HG02798 (cell line): ENCODE results near the gene PNRC2.
"Not testable (repeated sequence)": the region's sequence is repeated elsewhere in the genome, so short reads cannot be mapped to it uniquely, and the experiment has no call there.

Source experiments
- ATAC-seq: cut with Tn5 transposase; IDR thresholded peaks from one replicate; pipeline ENCODE4 v1.9.1; 2021; ENCODE audit warnings: mild to moderate bottlenecking; ENCODE audit not compliant: unreplicated experiment, poor library complexity

Gene PNRC2

DNA sequence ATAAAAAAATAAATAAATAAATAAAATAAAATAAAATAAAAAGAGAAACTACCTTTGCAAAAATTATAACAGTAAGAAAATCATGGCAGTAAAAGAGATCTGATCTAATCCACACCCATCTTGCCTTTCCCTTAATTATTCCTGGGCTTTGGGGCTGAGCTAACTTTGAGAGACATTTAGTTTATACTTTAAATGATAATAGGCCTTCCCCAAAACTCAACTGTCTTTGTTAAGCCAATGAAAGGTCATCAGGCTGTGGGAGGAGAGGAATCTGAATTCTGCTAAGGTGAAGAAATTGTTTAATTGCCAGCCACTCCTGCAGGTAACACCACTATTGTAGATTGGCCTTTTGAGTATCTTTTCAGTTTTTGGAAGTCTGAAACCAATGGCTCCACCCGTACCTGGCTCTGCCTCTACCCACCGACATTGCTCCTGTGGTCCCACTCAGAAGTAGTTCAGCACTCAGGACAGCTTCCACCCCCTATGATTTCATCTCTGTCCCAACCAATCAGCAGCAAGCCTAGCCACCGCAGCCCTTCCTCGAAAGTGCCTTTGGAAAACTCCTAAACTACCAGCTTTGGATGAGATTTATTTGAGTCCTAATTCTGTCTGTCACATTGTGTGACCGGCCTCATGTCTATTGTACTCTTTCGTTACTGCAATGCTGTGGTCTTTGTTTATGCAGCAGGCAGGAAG is 23.0 kb upstream of the PNRC2 start:
- no peak for ATAC-seq

GRCh38 chr1:23947366-23947765 is 12.3 kb upstream of the PNRC2 start:
- no peak for ATAC-seq

GRCh38 chr1:23953020-23953419 is 6.6 kb upstream of the PNRC2 start:
- ATAC-seq = no peak

GRCh38 chr1:23957096-23957495 is 2.5 kb upstream of the PNRC2 start:
- no peak for ATAC-seq

GRCh38 chr1:23958040-23958809 is 1.4 kb upstream of the PNRC2 start:
- not testable (repeated sequence) for ATAC-seq

DNA sequence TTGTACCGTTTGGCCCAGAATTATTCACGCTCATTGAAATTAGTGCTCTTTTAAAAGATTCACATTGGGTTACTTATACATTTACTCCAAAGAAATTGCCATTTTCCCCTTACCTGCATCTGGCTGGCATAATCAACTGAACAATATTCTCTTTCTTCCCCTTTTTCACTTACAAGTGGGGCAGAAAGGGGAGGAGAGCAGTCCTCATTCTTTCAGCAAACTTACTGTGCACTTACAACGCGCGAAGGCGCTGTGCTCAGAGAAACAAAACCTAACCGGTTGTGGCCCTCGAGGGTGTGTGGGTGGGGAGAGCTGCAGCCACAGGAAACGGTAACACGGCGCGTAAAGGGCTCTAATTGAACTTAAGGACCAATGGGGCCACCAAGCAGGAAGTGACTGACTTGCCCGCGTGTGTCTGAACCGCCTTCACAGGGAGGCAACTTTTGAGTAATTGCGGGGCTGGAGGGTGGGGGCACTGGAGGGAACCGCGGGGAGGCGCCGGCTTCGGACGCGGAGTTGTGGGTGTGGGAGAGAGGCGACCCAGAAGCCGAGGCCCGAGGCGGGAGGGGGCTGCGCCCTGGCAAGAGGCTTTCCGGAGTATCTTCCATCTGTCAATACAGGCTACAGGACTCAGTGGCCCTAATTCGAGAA is 693 bp upstream of the PNRC2 start:
- peak; percentile 61 for ATAC-seq

DNA sequence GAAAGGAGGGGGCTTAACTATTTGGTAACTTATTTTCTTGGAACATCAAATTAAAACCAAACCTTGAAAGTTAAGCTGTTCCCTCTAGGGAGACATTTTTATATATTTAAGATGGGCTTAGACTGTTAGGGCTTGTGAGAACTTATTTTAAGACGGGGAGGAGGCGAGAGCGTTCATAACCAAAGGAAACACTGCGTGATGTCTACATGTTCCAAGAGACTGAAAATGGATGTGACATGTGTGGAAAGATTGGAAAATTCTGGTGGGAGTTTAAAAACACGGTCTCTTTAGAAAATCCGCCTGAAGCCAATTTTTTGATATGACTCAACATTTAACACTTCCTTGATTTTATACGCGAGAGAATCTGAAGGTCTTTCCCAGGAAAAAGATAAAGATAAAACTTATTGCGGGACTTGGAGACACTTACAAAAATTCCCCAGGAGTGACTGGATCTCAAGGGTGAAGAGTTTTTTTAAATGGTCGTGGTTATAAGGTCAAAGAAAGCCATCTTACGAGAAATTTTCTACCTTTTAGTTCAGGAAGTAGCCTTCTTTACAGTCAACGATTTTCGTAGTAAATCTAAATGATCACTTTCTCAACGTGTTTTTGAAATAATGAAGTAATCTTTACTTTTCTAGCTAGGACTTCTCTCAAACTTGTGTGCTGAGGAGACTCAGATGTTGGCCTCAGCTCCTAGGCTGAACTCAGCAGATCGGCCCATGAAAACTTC is 828 bp downstream of the PNRC2 start:
- no peak for ATAC-seq

- ATAC-seq = no peak
Observed at GRCh38 chr1:23963617-23964234, 4.1 kb downstream of the PNRC2 start.

DNA sequence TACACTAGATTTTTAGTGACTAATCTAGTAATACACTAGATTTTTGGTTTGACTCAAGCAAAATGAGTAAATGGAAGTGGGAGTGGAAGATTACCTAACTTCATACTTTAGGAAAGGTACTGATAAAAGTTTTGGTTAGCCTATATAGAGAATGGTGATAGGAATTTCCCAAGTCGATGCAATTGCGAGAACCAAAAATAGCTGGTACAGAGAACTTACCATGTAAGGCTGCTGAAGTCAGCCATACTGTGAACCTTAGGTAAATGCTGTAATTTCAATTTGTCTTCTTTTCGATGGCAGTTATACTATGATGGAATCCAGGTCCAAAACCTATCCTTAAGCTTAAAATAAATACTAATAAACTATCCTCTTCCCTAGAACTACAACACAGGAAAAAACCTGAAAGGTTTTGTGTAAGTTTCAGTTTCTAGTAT is 4.6 kb downstream of the PNRC2 start:
- no peak for ATAC-seq

DNA sequence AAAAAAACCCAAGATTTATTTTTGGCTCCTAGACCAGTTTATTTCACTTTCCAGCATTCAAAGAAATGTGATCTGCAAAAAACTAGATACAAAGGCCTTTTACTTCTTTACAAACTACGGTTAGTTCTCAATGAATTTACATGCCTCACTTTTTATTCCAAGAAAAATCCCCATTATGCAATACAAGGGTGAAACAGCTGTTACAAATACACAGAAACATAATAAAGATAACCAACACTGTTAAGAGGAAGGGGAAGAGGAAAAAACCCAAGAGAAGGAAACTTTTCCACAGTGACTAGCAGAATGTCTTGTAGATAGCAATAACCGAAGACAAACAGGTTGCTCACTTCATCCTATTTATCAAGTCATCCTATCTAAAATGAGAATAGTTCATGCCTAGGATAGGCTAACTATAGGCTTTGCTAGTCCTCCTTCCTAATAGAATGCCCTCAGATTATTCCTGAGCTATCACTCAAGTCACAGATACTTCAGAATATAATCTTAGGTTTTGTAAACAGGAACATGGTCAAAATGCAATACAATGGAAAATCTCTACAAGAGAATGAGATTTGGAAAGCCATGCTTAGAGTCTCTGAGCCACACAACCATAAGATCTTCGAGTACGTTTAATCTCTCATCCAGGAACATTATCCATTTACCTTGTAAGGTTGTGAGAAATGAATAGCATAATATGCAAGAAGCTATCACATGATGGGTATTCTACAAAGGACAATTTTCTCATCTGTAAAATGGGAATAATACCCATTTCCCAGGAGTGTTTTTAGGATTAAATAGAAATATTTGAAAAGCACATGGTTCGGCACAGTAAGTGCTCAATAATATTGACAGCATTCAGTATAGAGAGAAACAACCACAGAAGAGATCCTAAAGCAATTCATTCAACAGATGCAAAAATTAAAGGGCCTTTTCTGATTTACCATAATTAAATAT is 5.4 kb downstream of the PNRC2 start:
- ATAC-seq = no peak

GRCh38 chr1:23966973-23967493 is 7.4 kb downstream of the PNRC2 start:
- ATAC-seq = no peak

GRCh38 chr1:23967871-23968270 is 8.2 kb downstream of the PNRC2 start:
- no peak for ATAC-seq

GRCh38 chr1:23977187-23977853 is 17.7 kb downstream of the PNRC2 start:
- ATAC-seq = no peak

GRCh38 chr1:23977854-23978191 is 18.2 kb downstream of the PNRC2 start:
- ATAC-seq = no peak

DNA sequence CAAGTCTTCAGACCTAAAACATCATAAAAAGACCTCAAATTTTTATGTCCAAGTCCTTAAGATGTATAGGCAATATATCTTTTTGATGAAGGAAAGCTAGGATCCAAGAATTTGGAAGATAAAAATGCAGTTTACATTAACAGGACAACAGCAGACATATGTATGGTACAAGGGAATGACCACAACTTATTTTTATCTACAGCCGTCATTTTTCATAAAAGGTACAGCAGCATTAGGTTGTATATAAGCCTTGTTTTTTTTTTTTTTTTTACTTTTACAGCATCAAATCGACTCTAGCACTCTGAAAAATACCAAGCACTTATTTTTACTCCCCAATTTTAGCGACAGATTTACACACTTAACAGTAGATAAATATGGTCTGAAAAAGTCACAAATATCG is 19.2 kb downstream of the PNRC2 start:
- no peak for ATAC-seq

GRCh38 chr1:23979387-23979880 is 19.8 kb downstream of the PNRC2 start:
- no peak for ATAC-seq

GRCh38 chr1:23979881-23980727 is 20.5 kb downstream of the PNRC2 start, which contains the start of gene SRSF10:
TSS of gene SRSF10 (minus strand) at chr1:23980327. CDS start at chr1:23980255, 72 bp downstream.
- peak; percentile 95 for ATAC-seq
